ENCODE results near the gene IL10.
"Not testable (repeated sequence)": the region's sequence is repeated elsewhere in the genome, so short reads cannot be mapped to it uniquely, and the experiment has no call there.

Gene IL10

GRCh38 chr1:206768472-206769303 is 3.6 kb downstream of the IL10 start:
- FAIRE-seq, result no peak

GRCh38 chr1:206766251-206766856 is 5.9 kb downstream of the IL10 start:
- DNase-seq (ENCODE audit: insufficient read length, low spot score) (peak; percentile 51), FAIRE-seq (no peak)

More at GRCh38 chr1:206768472-206769303, 3.6 kb downstream of the IL10 start:
- DNase-seq (ENCODE audit: insufficient read length, low spot score), result no peak

- DNase-seq (ENCODE audit: insufficient read length, low spot score); FAIRE-seq: not testable (repeated sequence)
These were observed 6.5 kb downstream of the IL10 start for GRCh38 chr1:206765771-206766170.

- not testable (repeated sequence) for FAIRE-seq; DNase-seq (ENCODE audit: insufficient read length, low spot score)
These were observed 9.4 kb downstream of the IL10 start for GRCh38 chr1:206762741-206763364.

GRCh38 chr1:206761159-206761768 is 11.0 kb downstream of the IL10 start:
- DNase-seq (ENCODE audit: insufficient read length, low spot score) (no peak), FAIRE-seq (no peak)

- DNase-seq (ENCODE audit: insufficient read length, low spot score), result no peak
- no peak for FAIRE-seq
These were observed 11.7 kb downstream of the IL10 start for GRCh38 chr1:206760590-206760989.

GRCh38 chr1:206757524-206758266 is 14.6 kb downstream of the IL10 start:
- DNase-seq (ENCODE audit: insufficient read length, low spot score), result no peak
- FAIRE-seq, result no peak

GRCh38 chr1:206754011-206754410 is 18.3 kb downstream of the IL10 start:
- DNase-seq (ENCODE audit: insufficient read length, low spot score) (no peak), FAIRE-seq (no peak)

GRCh38 chr1:206753141-206753540 is 19.2 kb downstream of the IL10 start:
- no peak for FAIRE-seq
- DNase-seq (ENCODE audit: insufficient read length, low spot score), result no peak

GRCh38 chr1:206752481-206752880 is 19.8 kb downstream of the IL10 start:
- no peak for DNase-seq (ENCODE audit: insufficient read length, low spot score)
- no peak for FAIRE-seq

GRCh38 chr1:206751891-206752290 is 20.4 kb downstream of the IL10 start:
- FAIRE-seq (no peak), DNase-seq (ENCODE audit: insufficient read length, low spot score) (no peak)

- FAIRE-seq, result no peak
- no peak for DNase-seq (ENCODE audit: insufficient read length, low spot score)
These were observed 23.8 kb downstream of the IL10 start for GRCh38 chr1:206748348-206749030.

- FAIRE-seq (no peak), DNase-seq (ENCODE audit: insufficient read length, low spot score) (no peak)
These were observed 27.0 kb downstream of the IL10 start for GRCh38 chr1:206745301-206745700.

- FAIRE-seq (no peak), DNase-seq (ENCODE audit: insufficient read length, low spot score) (no peak)
These were observed 27.6 kb downstream of the IL10 start for GRCh38 chr1:206744683-206745082.

GRCh38 chr1:206742719-206743383 is 29.4 kb downstream of the IL10 start:
- FAIRE-seq (no peak), DNase-seq (ENCODE audit: insufficient read length, low spot score) (no peak)

- DNase-seq (ENCODE audit: insufficient read length, low spot score) (no peak), FAIRE-seq (no peak)
These were observed 31.1 kb downstream of the IL10 start for GRCh38 chr1:206741142-206741701.

- FAIRE-seq (no peak), DNase-seq (ENCODE audit: insufficient read length, low spot score) (peak; percentile 41)
These were observed 32.8 kb downstream of the IL10 start for GRCh38 chr1:206739411-206740076.
